Retinal pigment epithelial cell (primary cell): ENCODE data around the gene TNRC6C.

Source experiments
- DNase-seq: peaks from one replicate; pipeline ENCODE4 v3.0.0-alpha.2; 2010; ENCODE audit warnings: low read depth
- H3K4me3 ChIP-seq: 2 replicates; pipeline ENCODE4 v1.5.1; 2011; ENCODE audit warnings: mild to moderate bottlenecking, low read length, control low read depth, moderate library complexity
- TF ChIP-seq, protein P1 (sequence below): conservative IDR thresholded peaks from 2 replicates; pipeline ENCODE4 v1.5.1; 2011; ENCODE audit warnings: low read depth, low read length, control low read depth, inconsistent platforms

TNRC6C gene

DNA sequence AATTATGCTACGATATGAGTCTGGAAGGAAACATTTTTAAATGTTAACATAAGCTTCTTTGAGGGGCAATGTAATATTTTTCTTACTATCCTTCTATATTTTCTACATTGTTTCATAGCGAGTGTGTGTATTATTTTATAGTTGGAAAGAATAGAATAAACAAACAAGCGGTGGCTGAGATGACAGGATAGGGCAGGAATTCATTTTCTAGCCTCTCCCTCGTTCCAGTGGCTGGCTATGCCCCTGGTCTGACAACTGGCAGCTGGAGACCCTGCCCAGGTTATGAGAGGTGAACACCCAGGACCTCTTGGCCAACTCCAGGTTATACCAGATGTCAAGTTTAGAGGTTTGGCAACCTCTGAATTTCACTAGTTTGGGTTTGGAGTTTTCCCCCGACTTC lies 14.5 kb upstream of the TNRC6C start:
- H3K4me3 ChIP-seq, result no peak overlapping the region
- DNase-seq, result no peak
- TF ChIP-seq, protein P1, sequence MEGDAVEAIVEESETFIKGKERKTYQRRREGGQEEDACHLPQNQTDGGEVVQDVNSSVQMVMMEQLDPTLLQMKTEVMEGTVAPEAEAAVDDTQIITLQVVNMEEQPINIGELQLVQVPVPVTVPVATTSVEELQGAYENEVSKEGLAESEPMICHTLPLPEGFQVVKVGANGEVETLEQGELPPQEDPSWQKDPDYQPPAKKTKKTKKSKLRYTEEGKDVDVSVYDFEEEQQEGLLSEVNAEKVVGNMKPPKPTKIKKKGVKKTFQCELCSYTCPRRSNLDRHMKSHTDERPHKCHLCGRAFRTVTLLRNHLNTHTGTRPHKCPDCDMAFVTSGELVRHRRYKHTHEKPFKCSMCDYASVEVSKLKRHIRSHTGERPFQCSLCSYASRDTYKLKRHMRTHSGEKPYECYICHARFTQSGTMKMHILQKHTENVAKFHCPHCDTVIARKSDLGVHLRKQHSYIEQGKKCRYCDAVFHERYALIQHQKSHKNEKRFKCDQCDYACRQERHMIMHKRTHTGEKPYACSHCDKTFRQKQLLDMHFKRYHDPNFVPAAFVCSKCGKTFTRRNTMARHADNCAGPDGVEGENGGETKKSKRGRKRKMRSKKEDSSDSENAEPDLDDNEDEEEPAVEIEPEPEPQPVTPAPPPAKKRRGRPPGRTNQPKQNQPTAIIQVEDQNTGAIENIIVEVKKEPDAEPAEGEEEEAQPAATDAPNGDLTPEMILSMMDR, result no peak

DNA sequence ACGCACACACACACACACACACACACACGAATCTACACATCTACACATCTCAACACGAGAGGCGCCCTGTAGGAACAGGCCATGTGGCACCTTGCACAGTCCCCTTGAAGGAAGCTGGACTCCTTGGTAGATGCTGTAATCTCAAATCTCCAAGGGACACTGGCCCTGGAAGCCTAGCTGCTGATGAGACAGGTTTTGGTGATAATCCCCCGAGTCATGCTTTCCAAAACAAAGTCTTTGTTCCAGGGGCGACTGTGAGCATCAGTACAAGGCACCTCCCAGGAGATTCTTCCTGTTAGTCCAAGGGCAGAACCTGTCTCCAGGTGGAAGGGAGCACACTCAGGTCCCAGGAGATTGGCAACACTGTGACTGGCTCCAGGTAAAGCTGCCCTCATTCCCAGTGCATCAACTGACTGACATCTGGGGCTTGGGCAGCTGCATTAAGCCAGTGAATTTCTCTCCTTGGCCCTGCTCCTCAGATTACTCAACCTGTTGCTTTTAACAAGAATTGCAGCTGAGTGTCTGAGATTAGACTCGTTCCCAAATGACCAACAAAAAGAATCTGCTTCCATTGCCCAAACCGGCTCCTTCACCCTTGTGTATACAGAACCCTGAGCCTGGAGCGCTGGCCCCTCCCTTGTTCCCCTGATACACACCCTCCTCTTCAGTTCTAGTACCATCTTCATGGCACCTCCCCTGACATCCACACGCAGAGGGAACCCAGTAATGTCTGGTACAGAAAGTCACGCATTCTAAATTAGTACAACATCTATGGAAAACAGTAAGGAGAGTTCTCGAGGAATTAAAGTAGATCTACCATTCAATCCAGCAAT lies 13.9 kb upstream of the TNRC6C start:
- DNase-seq, result no peak
- TF ChIP-seq, protein P1, result no peak
- H3K4me3 ChIP-seq, result no peak overlapping the region

DNA sequence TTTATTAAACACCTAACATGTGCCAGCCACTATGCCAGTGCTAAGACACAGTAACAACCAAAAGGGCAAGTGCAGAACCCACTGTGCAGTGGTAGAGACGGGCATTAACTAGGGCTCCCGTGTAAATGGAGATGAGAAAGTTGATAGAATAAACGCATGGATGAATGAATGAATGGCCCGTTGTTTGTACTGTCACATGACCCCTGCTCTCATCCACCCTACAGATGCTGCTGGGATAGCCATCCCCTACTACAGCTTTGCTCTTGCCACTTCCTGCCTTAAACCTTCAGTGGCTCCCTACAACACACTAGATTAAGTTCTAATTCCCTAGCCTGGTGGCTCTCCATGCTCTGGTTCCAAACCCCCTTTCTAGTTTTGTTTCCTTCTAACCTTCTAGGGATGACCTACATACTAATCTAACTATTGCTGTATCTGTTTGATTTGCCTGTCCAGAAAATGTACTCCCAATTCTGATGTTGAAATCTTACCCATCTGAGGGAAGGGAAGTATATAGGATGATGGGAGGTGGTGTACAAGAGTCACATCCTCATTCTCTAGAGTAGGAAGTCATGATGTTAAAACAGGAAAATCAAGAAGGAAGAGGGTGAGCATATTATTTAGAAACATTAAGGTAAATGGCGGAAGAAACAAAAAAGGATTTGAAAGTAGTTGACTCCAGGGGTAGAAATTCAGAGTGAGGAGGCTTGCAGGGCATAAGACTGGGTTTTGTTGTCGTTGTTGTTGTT lies 11.4 kb upstream of the TNRC6C start:
- TF ChIP-seq, protein P1, result no peak
- no peak overlapping the region for H3K4me3 ChIP-seq
- DNase-seq, result no peak

DNA sequence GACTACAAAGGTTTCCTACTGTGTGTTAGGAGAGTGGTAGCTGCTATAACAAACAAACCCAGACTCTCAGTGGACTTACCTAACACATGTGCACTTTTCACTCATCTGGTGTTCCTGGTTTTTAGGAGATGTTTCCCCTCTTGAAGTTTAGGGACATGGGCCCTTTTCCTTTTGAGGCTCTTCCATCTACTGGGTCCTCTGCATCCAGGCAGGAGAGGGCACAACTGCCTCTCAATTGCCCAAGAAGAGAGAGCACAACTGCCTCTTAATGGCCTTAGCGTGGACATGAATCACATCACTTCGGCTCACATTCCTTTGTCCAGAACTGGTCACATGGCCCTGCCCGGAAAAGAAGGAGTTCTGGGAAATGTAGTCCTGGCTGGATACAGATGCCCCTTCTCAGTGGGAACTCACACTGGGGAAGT lies 9.8 kb upstream of the TNRC6C start:
- no peak for DNase-seq
- no peak overlapping the region for H3K4me3 ChIP-seq

DNA sequence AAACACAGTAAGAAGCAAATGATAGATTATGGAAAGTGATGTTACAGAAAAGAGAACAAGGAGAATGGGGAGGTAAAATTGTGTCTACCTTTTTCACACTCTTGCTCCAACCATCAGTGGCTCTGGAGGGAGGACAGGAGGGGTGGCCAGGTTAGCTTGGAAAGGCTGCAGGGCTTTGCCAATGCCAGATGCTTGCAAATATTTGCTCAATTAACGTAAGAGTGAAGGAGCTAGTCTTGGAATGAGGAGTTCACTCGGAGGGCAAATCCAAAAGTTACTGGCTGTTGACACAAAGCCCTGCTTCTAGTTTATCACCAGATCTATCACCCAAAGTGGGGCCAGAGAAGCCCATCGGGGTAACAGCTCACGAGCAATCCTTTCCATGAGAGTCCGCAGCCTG lies 7.4 kb upstream of the TNRC6C start:
- no peak for DNase-seq
- H3K4me3 ChIP-seq, result no peak overlapping the region
- TF ChIP-seq, protein P1, result no peak

More for the DNA sequence above, 9.8 kb upstream of the TNRC6C start:
- TF ChIP-seq, protein P1, result no peak

DNA sequence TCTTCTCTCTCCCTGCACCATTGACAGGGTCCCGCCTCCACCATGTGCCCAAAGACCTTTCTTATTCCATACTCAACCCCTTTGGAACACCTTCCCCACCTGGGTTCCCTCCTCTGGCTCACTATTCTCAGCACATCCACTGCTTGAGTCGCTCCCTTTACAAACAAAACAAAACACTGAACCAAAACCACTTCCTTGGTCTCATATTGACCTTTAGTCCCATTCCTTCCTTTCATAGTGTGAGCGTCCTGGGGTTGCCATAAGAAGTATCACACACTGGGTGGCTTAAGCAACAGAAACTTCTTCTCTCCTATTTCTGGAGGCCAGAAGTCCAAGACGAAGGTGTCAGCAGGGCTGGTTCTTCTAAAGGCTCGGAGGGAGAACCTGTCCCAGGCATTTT lies 6.1 kb upstream of the TNRC6C start:
- no peak for DNase-seq
- TF ChIP-seq, protein P1, result no peak
- no peak overlapping the region for H3K4me3 ChIP-seq
